Fibroblast of mammary gland (primary cell): ENCODE measurements around the gene CLGN.
A peak's percentile ranks its signal among the peaks of the same experiment; 100 is the strongest.
"Not testable (repeated sequence)": the region's sequence is repeated elsewhere in the genome, so short reads cannot be mapped to it uniquely, and the experiment has no call there.

Experiments used
- DNase-seq: peaks from one replicate; pipeline ENCODE4 v3.0.0-alpha.2; 2010; ENCODE audit warnings: low read depth
- H3K4me3 ChIP-seq: 2 replicates; pipeline ENCODE4 v1.5.1; 2011; ENCODE audit warnings: low read depth, mild to moderate bottlenecking, low read length, moderate library complexity; ENCODE audit not compliant: control insufficient read depth
- CTCF ChIP-seq: conservative IDR thresholded peaks from 2 replicates; pipeline ENCODE4 v1.5.1; 2011; ENCODE audit warnings: low read depth, low read length, inconsistent platforms; ENCODE audit not compliant: control insufficient read depth, insufficient read depth

CLGN gene

GRCh38 chr4:140450352-140450751 lies 22.9 kb upstream of the CLGN start:
- H3K4me3 ChIP-seq: no peak overlapping the region
- DNase-seq: no peak
- no peak for TF ChIP-seq CTCF

GRCh38 chr4:140448830-140449229 lies 21.4 kb upstream of the CLGN start:
- DNase-seq: no peak

GRCh38 chr4:140448162-140448561 lies 20.7 kb upstream of the CLGN start:
- H3K4me3 ChIP-seq: no peak overlapping the region
- TF ChIP-seq CTCF: no peak
- DNase-seq: no peak

More at GRCh38 chr4:140448830-140449229, 21.4 kb upstream of the CLGN start:
- H3K4me3 ChIP-seq: no peak overlapping the region
- no peak for TF ChIP-seq CTCF

- DNase-seq, H3K4me3 ChIP-seq: not testable (repeated sequence)
Measured at GRCh38 chr4:140444347-140444746, 16.9 kb upstream of the CLGN start.

GRCh38 chr4:140439644-140440142 lies 12.2 kb upstream of the CLGN start:
- DNase-seq: no peak
- no peak for TF ChIP-seq CTCF
- H3K4me3 ChIP-seq: no peak overlapping the region

GRCh38 chr4:140427919-140428471 lies 547 bp upstream of the CLGN start:
- no peak for DNase-seq
- peak overlapping the region; percentile 64 for H3K4me3 ChIP-seq

GRCh38 chr4:140426610-140427105 lies 790 bp downstream of the CLGN start:
- TF ChIP-seq CTCF: peak; percentile 11
- H3K4me3 ChIP-seq: peak overlapping the region; percentile 64
- DNase-seq: no peak

More at GRCh38 chr4:140427919-140428471, 547 bp upstream of the CLGN start:
- no peak for TF ChIP-seq CTCF
